Measurements from ENCODE around the gene TPP2.

The TPP2 gene

DNA sequence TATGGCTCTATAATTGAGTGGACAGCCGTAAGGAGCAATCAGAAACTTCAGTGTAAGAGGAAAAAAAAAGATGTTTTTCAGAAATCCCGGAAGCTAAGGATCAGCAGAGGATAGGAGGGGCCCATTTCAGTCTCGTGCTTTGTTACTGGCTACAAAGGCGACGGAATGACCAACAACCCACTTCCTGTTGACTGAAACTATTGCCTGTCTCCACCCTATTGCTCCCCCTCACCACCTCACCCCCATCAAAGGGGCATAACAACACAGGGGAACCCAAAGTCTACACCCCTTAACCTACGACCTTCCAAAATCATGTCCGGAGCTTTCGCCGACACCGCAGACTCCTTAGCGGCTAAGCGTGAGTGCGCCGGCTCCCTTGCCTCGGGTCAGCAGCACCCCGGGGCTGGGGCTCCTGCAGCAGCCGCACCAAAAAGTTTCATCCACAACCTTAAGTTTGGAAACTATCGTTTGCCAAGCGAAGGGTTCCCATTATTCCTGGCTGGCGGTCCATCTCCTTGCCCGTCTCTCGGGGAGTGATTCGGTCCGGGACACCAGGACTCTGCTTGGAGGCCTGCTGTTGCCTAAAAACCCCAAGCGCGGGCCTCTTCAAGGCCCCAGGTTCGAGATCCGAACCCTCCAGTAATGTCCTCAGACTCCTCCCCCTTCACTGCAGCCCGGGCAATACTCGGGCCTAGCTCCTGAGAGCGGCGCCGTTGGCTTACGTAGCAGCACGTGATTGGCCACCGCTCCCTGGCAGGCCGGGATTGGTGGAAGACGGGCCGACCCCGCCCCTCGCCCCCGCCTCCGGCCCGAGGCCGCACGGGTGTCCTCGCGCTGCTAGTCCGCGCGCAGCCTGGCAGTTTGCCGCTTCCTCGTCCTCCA lies at the start of gene TPP2:
TSS of gene TPP2 (plus strand) at position 840 of the 882 bp plus-strand sequence. CDS start 53 bp downstream, outside the sequence.
- H2AFZ ChIP-seq (ENCODE audit: low read depth, low read length), result peak within 1 kb of the TSS; percentile 62
- H3K4me1 ChIP-seq (ENCODE audit: insufficient read depth, low read length), result peaks cover 38% of the 10 kb centered on the region
- peak within 1 kb of the TSS; percentile 85 for H3K4me3 ChIP-seq (ENCODE audit: low read length)
- H3K36me3 ChIP-seq (ENCODE audit: insufficient read depth, low read length), result no peaks in the 10 kb centered on the region
- H3K9me3 ChIP-seq (ENCODE audit: low read length), result no peaks in the 10 kb centered on the region
- no peaks in the 10 kb centered on the region for H3K27me3 ChIP-seq (ENCODE audit: insufficient read depth, low read length)

DNA sequence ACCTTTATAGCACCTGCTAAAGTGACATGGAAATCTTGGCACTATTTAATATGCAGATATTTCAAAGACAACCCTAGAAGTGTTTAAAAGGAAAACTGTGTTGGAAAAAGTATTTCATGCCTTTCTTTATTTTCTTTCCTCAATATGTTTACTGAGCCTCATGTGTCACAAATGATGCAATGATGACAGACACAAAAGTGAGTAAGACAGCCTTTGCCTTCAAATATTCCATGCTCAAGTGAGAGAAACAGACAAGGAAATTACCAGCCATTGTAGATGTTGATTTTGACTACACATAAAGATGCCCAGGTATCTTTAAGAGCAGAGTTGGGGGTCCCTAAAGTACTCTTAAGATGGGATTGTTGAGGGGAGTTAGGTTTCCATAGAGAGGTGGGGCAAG lies 48.0 kb upstream of the TPP2 start:
- no peak overlapping the region for H3K4me3 ChIP-seq (ENCODE audit: low read length)
- H3K27me3 ChIP-seq (ENCODE audit: insufficient read depth, low read length), result no peaks in the 10 kb centered on the region
- H3K36me3 ChIP-seq (ENCODE audit: insufficient read depth, low read length), result no peaks in the 10 kb centered on the region
- H3K9me3 ChIP-seq (ENCODE audit: low read length), result no peaks in the 10 kb centered on the region
- H3K4me1 ChIP-seq (ENCODE audit: insufficient read depth, low read length), result no peaks in the 10 kb centered on the region
- H2AFZ ChIP-seq (ENCODE audit: low read depth, low read length), result no peak overlapping the region

DNA sequence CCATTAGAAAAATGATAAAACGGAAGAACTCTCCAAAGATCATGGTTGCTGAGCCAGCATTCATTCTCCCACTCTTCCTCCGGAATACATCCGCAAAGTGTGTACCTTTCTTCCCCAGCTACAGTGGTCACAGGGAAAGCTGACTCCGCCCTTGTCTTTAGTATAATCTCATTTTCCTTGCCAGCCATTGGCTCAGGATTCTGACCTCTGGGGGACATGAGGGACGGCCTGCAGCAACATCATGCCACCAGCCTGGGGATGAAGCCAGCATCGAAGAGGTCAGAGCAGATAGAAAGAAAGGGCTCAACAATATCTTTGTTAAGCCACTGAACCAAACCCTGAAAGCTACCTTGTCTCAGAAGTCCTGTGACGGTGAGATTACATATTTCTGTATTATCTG lies 46.3 kb upstream of the TPP2 start:
- H3K4me1 ChIP-seq (ENCODE audit: insufficient read depth, low read length), result no peaks in the 10 kb centered on the region
- no peak overlapping the region for H2AFZ ChIP-seq (ENCODE audit: low read depth, low read length)
- no peaks in the 10 kb centered on the region for H3K36me3 ChIP-seq (ENCODE audit: insufficient read depth, low read length)
- H3K4me3 ChIP-seq (ENCODE audit: low read length), result no peak overlapping the region
- no peaks in the 10 kb centered on the region for H3K27me3 ChIP-seq (ENCODE audit: insufficient read depth, low read length)
- no peaks in the 10 kb centered on the region for H3K9me3 ChIP-seq (ENCODE audit: low read length)

DNA sequence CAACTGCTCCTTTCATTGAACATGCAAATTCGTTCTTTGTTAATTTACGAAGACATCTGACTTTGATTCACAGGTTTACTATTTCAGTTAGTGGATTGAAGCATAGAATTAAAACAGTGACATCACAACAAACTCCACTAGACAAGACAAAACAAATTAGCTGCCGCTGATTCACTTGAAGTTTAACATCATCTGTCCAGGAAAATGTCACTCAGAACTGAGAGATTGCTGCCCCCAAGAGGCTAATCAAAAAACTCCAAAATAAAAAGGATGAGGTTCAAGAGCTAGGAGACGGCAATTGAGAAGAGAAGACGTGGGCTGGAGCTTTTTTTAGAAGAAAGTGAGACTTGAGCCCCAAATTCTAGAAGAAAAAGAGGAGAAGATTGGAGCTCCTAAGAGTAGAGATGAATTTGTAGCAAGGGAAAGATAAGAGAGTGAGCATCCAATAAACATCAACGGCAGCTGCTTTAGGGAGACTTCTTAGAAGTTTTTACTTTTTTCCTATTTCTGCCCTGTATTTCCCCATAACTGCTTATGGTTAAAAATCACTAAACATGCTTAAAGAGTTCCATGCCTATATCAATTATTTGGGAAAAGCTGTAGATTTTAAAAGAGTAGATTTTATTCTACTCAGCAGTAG lies 40.8 kb upstream of the TPP2 start:
- Histone ChIP-seq H3K4me3 (ENCODE audit: low read length) (no peak overlapping the region), H3K27me3 (ENCODE audit: insufficient read depth, low read length) (no peaks in the 10 kb centered on the region), H3K9me3 (ENCODE audit: low read length) (no peaks in the 10 kb centered on the region), H3K36me3 (ENCODE audit: insufficient read depth, low read length) (no peaks in the 10 kb centered on the region), H3K4me1 (ENCODE audit: insufficient read depth, low read length) (no peaks in the 10 kb centered on the region), H2AFZ (ENCODE audit: low read depth, low read length) (no peak overlapping the region)

DNA sequence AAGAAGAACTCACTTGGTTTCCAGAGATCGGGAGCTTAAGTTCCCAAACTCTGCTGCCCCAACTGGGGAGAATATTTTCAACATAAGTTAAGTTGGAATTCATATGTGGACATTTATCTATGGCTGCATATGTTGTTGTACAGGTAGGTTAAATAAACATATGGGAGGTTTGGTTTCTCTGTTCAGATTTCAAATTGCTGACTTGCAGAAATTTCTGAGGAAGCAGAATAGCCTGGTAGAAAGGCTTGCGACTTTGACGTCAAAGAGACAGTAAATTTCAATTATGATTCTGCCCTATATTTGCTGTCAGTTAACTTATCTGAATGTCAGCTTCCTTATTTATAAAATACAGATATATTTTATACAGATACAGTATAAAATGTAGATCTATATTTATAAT lies 40.0 kb upstream of the TPP2 start:
- H3K4me3 ChIP-seq (ENCODE audit: low read length), result no peak overlapping the region
- H3K9me3 ChIP-seq (ENCODE audit: low read length), result no peaks in the 10 kb centered on the region
- H3K36me3 ChIP-seq (ENCODE audit: insufficient read depth, low read length), result no peaks in the 10 kb centered on the region
- H3K4me1 ChIP-seq (ENCODE audit: insufficient read depth, low read length), result no peaks in the 10 kb centered on the region
- no peaks in the 10 kb centered on the region for H3K27me3 ChIP-seq (ENCODE audit: insufficient read depth, low read length)
- H2AFZ ChIP-seq (ENCODE audit: low read depth, low read length), result no peak overlapping the region

DNA sequence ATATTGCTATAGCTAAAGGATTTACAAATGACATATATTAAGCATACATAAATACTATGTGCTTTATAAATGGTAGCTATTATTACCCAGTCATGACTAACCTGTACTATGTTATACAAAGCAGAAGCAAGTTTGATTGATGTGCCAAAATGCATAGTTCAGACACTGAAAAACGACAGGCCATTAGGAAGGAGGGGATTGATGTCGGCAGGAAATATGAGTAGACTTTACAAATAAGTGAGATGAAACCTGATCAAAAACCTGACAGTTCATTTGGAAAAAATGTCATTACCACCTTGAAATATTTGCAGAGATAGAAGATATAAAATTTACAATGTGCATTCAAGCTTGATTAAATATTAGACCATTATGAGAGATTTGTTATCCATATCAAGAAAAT lies 38.8 kb upstream of the TPP2 start:
- Histone ChIP-seq H3K4me1 (ENCODE audit: insufficient read depth, low read length) (no peaks in the 10 kb centered on the region), H3K4me3 (ENCODE audit: low read length) (no peak overlapping the region), H2AFZ (ENCODE audit: low read depth, low read length) (no peak overlapping the region), H3K36me3 (ENCODE audit: insufficient read depth, low read length) (no peaks in the 10 kb centered on the region), H3K27me3 (ENCODE audit: insufficient read depth, low read length) (no peaks in the 10 kb centered on the region), H3K9me3 (ENCODE audit: low read length) (no peaks in the 10 kb centered on the region)

DNA sequence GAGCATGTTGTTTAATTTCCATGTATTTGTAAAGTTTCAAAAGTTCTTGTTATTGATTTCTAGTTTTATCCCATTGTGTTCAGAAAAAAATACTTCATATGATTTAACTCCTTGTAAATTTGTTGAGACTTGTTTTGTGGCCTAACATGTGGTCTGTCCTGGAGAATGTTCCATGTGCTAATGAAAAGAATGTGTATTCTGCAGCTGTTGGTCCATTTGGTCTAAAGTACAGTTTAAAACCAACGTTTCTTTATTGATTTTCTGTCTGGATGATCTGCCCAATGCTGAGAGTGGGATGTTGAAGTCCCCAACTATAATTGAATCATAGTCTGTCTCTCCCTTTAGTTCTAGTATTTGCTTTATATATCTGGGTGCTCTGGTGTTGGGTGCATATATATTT lies 34.9 kb upstream of the TPP2 start:
- Histone ChIP-seq H3K36me3 (ENCODE audit: insufficient read depth, low read length) (no peaks in the 10 kb centered on the region), H3K9me3 (ENCODE audit: low read length) (no peaks in the 10 kb centered on the region), H3K4me1 (ENCODE audit: insufficient read depth, low read length) (no peaks in the 10 kb centered on the region), H3K27me3 (ENCODE audit: insufficient read depth, low read length) (no peaks in the 10 kb centered on the region), H2AFZ (ENCODE audit: low read depth, low read length) (no peak overlapping the region), H3K4me3 (ENCODE audit: low read length) (no peak overlapping the region)

DNA sequence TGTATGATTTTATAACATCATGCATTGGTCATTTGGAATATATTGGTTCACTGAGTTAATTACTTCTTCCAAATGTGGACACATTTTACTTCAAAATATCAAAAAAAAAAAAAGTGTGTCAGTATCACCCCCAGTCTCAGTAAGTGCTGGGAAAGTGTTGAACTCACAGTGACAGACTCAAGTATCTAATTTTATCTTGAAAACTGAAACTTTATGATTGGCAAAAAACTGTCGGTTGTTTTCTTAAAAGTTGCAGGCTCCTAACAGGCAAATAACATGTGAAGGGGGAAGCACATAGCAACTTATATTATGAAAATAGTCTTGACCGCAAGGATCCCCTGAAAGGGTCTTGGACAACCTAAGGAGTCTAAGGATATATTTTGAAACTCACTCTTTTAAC lies 33.5 kb upstream of the TPP2 start:
- H3K27me3 ChIP-seq (ENCODE audit: insufficient read depth, low read length), result peaks cover 4% of the 10 kb centered on the region
- H3K4me1 ChIP-seq (ENCODE audit: insufficient read depth, low read length), result no peaks in the 10 kb centered on the region
- no peaks in the 10 kb centered on the region for H3K9me3 ChIP-seq (ENCODE audit: low read length)
- no peak overlapping the region for H2AFZ ChIP-seq (ENCODE audit: low read depth, low read length)
- no peaks in the 10 kb centered on the region for H3K36me3 ChIP-seq (ENCODE audit: insufficient read depth, low read length)
- no peak overlapping the region for H3K4me3 ChIP-seq (ENCODE audit: low read length)

DNA sequence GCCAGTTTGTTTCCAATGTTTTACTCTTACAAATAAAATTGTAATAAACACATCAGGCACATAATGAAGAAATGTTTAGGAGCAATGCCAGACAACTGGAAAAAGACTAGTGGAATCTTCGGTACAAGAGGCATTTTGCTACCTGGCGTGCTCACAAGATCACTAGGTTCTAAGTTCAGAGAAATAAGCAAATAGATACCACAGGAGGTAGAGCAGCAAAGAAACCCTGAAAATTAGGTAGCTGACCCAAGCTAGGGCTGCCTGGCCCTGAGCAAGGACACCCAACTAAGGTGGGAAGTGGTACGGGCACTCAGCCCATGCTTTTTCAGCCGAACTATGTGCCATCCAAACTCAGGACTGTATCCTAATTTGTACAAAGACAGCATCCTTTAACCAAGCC lies 32.2 kb upstream of the TPP2 start:
- Histone ChIP-seq H3K36me3 (ENCODE audit: insufficient read depth, low read length) (no peaks in the 10 kb centered on the region), H2AFZ (ENCODE audit: low read depth, low read length) (no peak overlapping the region), H3K9me3 (ENCODE audit: low read length) (no peaks in the 10 kb centered on the region), H3K4me3 (ENCODE audit: low read length) (no peak overlapping the region), H3K27me3 (ENCODE audit: insufficient read depth, low read length) (peaks cover 4% of the 10 kb centered on the region), H3K4me1 (ENCODE audit: insufficient read depth, low read length) (no peaks in the 10 kb centered on the region)

DNA sequence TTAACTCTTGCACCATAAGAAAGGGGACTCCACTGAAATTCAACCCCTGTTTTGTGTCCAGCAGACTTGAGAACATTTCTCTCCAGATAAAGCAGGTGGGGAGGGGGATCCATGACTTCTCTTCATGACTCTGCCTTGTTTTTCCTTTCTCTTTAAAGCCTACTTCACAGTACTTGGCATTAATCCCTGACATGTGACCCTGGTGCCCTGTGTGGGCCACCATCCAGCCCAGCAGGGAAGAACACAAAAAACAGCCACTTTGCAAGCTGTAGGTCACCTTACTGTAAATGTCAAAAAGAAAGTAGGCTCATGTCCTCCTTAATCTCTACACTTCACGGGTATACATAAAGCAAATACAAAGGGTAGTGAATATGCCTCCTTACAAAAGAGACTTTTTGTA lies 30.3 kb upstream of the TPP2 start:
- no peaks in the 10 kb centered on the region for H3K36me3 ChIP-seq (ENCODE audit: insufficient read depth, low read length)
- H3K27me3 ChIP-seq (ENCODE audit: insufficient read depth, low read length), result peaks cover 4% of the 10 kb centered on the region
- no peak overlapping the region for H3K4me3 ChIP-seq (ENCODE audit: low read length)
- H2AFZ ChIP-seq (ENCODE audit: low read depth, low read length), result no peak overlapping the region
- no peaks in the 10 kb centered on the region for H3K4me1 ChIP-seq (ENCODE audit: insufficient read depth, low read length)
- H3K9me3 ChIP-seq (ENCODE audit: low read length), result no peaks in the 10 kb centered on the region

DNA sequence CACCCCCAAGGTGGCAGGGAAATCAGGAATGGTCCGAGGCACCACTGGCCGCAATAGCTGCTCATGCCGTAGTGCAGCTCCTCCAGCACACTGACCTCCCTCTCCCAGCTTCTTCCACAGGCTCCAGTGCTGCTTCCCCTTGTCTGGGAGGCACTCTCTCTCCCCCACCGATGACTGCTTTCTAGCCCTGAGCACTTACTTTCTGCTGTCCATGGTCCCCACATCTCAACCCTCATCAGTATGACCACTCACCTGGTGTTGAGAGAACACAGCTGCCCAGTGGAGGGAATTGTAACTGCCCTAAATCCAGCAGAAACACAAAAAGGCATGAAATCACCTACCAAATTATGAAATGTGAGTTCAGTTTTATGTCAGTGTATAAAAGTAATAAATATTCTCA lies 28.9 kb upstream of the TPP2 start:
- no peaks in the 10 kb centered on the region for H3K9me3 ChIP-seq (ENCODE audit: low read length)
- H3K4me3 ChIP-seq (ENCODE audit: low read length), result no peak overlapping the region
- H2AFZ ChIP-seq (ENCODE audit: low read depth, low read length), result no peak overlapping the region
- no peaks in the 10 kb centered on the region for H3K36me3 ChIP-seq (ENCODE audit: insufficient read depth, low read length)
- peaks cover 4% of the 10 kb centered on the region for H3K27me3 ChIP-seq (ENCODE audit: insufficient read depth, low read length)
- peaks cover 4% of the 10 kb centered on the region for H3K4me1 ChIP-seq (ENCODE audit: insufficient read depth, low read length)

DNA sequence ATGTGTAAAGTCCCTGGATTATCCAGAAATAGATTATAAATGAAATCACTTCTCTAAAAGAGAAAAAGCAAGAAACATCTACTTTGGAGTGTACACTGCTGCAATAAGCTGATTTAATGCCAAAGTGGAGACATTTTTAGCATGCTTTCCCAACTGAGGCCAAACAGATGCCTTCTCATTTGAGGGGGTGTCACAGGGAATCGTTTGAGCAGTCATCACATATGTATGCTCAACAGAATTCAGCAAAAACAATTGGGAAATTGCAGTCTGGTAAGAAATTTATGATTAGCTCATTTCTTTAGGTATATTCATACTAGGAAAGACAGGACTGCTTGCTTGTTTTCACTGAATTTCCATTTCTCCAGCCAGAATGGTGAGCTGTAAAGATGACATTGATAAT lies 27.3 kb upstream of the TPP2 start:
- H3K4me3 ChIP-seq (ENCODE audit: low read length), result no peak overlapping the region
- peaks cover 4% of the 10 kb centered on the region for H3K27me3 ChIP-seq (ENCODE audit: insufficient read depth, low read length)

DNA sequence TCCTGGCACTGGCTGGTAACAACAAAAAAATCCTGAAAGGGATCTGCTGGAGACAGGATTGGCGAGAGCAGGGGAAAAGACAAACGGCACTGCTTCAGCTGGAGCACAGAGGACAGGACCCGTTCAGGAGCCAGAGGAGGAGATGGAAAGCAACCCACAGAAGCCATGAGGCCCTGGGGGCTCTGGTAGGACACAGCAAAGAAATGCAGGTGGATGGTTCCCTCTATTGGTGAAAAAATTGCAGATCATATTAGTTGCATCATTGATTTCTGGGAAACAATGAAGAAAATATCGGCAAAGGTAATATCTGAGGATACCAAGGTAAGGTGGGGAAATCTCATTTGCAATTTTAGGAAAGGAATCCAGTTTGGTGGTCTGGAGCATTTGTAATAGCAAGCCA lies 25.7 kb upstream of the TPP2 start:
- Histone ChIP-seq H3K27me3 (ENCODE audit: insufficient read depth, low read length) (peaks cover 4% of the 10 kb centered on the region), H3K36me3 (ENCODE audit: insufficient read depth, low read length) (no peaks in the 10 kb centered on the region), H3K4me1 (ENCODE audit: insufficient read depth, low read length) (peaks cover 4% of the 10 kb centered on the region), H2AFZ (ENCODE audit: low read depth, low read length) (no peak overlapping the region), H3K4me3 (ENCODE audit: low read length) (no peak overlapping the region), H3K9me3 (ENCODE audit: low read length) (no peaks in the 10 kb centered on the region)

More for the DNA sequence above, 27.3 kb upstream of the TPP2 start:
- no peaks in the 10 kb centered on the region for H3K36me3 ChIP-seq (ENCODE audit: insufficient read depth, low read length)
- H3K4me1 ChIP-seq (ENCODE audit: insufficient read depth, low read length), result peaks cover 4% of the 10 kb centered on the region
- H2AFZ ChIP-seq (ENCODE audit: low read depth, low read length), result no peak overlapping the region
- no peaks in the 10 kb centered on the region for H3K9me3 ChIP-seq (ENCODE audit: low read length)

Measured in neuron (in vitro differentiated cells).